Muscle of leg (tissue), 11 donors: ENCODE results near the gene INCENP. TPM values are rescaled to one million over a fixed set of nuclear protein-coding genes. Genes with fewer than 3 reads are reported as not detected.

ENCODE experiments used
- DNase-seq: peaks from one replicate; pipeline ENCODE4 v3.0.0; 2013
- H3K27ac ChIP-seq: one replicate; pipeline ENCODE4 v1.5.1; 2013; ENCODE audit warnings: mild to moderate bottlenecking, low read length, control low read depth
- H3K27me3 ChIP-seq: one replicate; pipeline ENCODE4 v1.6.1; 2013; ENCODE audit warnings: low read length; ENCODE audit not compliant: control insufficient read depth, insufficient read depth
- H3K36me3 ChIP-seq: one replicate; pipeline ENCODE4 v1.6.1; 2013; ENCODE audit warnings: low read length; ENCODE audit not compliant: control insufficient read depth, insufficient read depth
- H3K4me1 ChIP-seq: one replicate; pipeline ENCODE4 v1.6.1; 2013; ENCODE audit warnings: low read length; ENCODE audit not compliant: control insufficient read depth, insufficient read depth
- H3K4me3 ChIP-seq: one replicate; pipeline ENCODE4 v1.5.1; 2013; ENCODE audit warnings: low read length, control low read depth
- H3K9me3 ChIP-seq: replicated peaks from 2 replicates; pipeline ENCODE4 v1.6.1; 2013; ENCODE audit warnings: low read depth, low read length; ENCODE audit not compliant: control insufficient read depth
- WGBS: methylation state at CpG from one replicate; pipeline ENCODE4 v1.1.5; 2013; ENCODE audit warnings: missing lambda C conversion rate; ENCODE audit not compliant: insufficient coverage; 5-methylcytosine and 5-hydroxymethylcytosine counted together
- polyA plus RNA-seq, 8 donors: library from polyadenylated mRNA; unstranded; fragments of 120-200 nt; gene quantifications; one replicate each; pipeline versions ENCODE4 v1.2.1 to v1.2.3, GENCODE V29; 2013; ENCODE audit warnings: inconsistent platforms in 1 of 8, low replicate concordance in 1 of 8; ENCODE audit not compliant: insufficient read length in 8 of 8, insufficient read depth in 1 of 8
- total RNA-seq: library from RNA; stranded (reverse); fragments of 120-200 nt; gene quantifications from one replicate; pipeline ENCODE4 v1.2.4, GENCODE V29; 2013

The INCENP gene
- total and polyA plus RNA-seq, 9 donors: 11.9 to 27.5 (median 19.8) TPM

GRCh38 chr11:62131170-62131464 lies 7.3 kb downstream of the INCENP start:
- Histone ChIP-seq H3K9me3 (no peaks in the 10 kb centered on the region), H3K4me3 (no peak overlapping the region), H3K4me1 (no peaks in the 10 kb centered on the region), H3K27ac (no peak overlapping the region), H3K27me3 (no peaks in the 10 kb centered on the region), H3K36me3 (peaks cover 54% of the 10 kb centered on the region)
- WGBS: 91% methylated on average over 6 of the region's 6 CpGs
- no peak for DNase-seq

DNA sequence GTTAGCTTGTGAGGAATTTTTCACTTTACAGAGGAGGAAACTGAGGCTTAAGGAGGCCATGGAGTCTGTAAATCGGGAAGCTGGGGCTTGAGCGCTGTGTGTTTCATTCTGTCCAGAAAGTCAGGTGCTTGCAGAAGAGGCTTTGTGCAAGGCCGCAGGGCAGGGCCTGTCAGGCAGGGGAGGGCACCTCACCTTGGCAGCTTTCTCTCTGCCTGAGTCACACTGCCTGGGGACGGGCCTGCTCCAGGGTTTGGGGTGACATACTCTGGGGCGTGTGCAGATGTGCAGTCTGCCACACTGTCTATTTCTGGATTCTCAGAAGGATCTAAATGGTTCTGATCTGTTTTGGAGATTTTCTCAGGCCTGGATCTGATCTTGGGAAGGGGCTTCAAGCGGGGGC lies 8.4 kb downstream of the INCENP start:
- no peak overlapping the region for H3K4me3 ChIP-seq
- H3K9me3 ChIP-seq: no peaks in the 10 kb centered on the region
- H3K4me1 ChIP-seq: no peaks in the 10 kb centered on the region
- WGBS: 93% methylated on average over 4 of the region's 6 CpGs
- no peak overlapping the region for H3K27ac ChIP-seq
- DNase-seq: no peak
- peaks cover 55% of the 10 kb centered on the region for H3K36me3 ChIP-seq
- no peaks in the 10 kb centered on the region for H3K27me3 ChIP-seq

DNA sequence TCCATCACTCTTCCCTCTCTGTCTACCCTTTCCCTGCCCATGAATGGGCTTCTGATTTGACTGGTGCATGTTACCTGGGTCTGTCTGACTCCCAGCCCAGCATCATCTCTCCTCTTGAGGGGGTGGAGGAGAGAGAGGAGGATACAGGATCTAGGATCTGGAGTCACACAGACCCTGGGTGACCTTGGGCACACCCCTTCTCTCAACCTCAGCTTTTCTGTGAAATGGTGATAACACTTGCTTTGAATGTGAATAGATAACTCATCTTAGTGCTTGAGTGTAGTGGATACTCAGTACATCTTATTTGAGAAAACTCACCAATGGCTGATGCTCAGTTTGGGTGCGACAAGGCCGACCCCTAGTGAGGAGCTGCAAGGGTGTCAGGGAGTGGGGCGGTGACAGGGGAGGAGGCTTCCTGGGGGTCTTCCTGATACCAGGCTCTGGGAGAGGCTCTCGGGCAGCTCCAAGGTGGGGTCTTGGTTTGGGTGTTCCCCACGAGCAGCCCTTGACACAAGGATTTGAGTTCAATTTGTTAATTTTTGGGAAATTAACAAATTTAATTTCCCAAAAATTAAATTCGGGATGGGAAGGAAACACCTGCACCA lies 9.0 kb downstream of the INCENP start:
- Histone ChIP-seq H3K27ac (no peak overlapping the region), H3K9me3 (no peaks in the 10 kb centered on the region), H3K36me3 (peaks cover 61% of the 10 kb centered on the region), H3K4me3 (no peak overlapping the region), H3K4me1 (no peaks in the 10 kb centered on the region), H3K27me3 (no peaks in the 10 kb centered on the region)
- no peak for DNase-seq
- WGBS: 96% methylated on average over 3 of the region's 6 CpGs

DNA sequence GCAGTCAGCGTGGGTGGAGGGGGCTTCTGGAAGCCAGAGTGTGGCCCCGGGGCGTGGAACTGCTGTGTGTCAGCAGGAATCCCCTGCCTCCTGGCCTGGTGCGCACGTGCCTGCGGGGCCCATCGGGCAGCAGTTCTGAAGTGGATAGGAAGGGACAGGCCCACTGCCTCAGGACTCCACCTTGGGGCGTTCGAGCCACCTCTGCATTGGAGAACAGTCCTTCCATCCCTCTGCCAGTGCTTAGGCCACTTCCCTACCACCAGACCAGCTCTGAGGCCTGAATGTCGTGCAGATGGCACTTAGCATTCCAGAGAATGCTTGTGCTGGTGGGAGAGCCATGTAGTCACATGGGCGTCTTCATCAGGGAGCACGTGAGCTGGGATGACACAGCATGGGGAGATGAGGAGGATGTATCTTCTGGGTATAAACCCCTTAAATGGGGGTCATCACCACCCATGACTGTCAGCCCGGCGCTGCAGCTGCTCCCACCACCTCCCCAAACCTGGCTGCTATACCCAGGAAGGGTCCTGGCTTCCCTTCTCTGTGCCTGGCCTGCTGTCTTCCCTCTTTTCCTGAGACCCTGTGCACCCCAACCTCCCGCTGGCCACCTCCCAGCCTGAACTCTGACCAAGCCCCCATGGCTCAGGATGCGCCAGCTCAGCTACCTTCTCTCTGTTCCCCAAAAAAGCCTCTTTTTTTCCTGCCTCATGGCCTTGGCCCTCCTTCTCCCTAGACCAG lies 9.7 kb downstream of the INCENP start:
- Histone ChIP-seq H3K9me3 (no peaks in the 10 kb centered on the region), H3K27ac (no peak overlapping the region), H3K36me3 (peaks cover 63% of the 10 kb centered on the region), H3K4me1 (no peaks in the 10 kb centered on the region), H3K27me3 (no peaks in the 10 kb centered on the region), H3K4me3 (no peak overlapping the region)
- WGBS: 95% methylated on average over 11 of the region's 16 CpGs
- no peak for DNase-seq

GRCh38 chr11:62137276-62137861 lies 13.6 kb downstream of the INCENP start:
- H3K27ac ChIP-seq: no peak overlapping the region
- H3K4me1 ChIP-seq: no peaks in the 10 kb centered on the region
- DNase-seq: no peak
- H3K27me3 ChIP-seq: no peaks in the 10 kb centered on the region
- WGBS: 92% methylated on average over 5 of the region's 7 CpGs
- no peaks in the 10 kb centered on the region for H3K9me3 ChIP-seq
- no peak overlapping the region for H3K4me3 ChIP-seq
- peaks cover 71% of the 10 kb centered on the region for H3K36me3 ChIP-seq

- Histone ChIP-seq H3K36me3 (peaks cover 71% of the 10 kb centered on the region), H3K27me3 (no peaks in the 10 kb centered on the region), H3K9me3 (no peaks in the 10 kb centered on the region), H3K4me1 (peaks cover 5% of the 10 kb centered on the region), H3K27ac (no peak overlapping the region), H3K4me3 (no peak overlapping the region)
- no peak for DNase-seq
- 98% methylated on average over 7 of the region's 14 CpGs for WGBS
These were observed 14.2 kb downstream of the INCENP start for GRCh38 chr11:62137881-62138629.

DNA sequence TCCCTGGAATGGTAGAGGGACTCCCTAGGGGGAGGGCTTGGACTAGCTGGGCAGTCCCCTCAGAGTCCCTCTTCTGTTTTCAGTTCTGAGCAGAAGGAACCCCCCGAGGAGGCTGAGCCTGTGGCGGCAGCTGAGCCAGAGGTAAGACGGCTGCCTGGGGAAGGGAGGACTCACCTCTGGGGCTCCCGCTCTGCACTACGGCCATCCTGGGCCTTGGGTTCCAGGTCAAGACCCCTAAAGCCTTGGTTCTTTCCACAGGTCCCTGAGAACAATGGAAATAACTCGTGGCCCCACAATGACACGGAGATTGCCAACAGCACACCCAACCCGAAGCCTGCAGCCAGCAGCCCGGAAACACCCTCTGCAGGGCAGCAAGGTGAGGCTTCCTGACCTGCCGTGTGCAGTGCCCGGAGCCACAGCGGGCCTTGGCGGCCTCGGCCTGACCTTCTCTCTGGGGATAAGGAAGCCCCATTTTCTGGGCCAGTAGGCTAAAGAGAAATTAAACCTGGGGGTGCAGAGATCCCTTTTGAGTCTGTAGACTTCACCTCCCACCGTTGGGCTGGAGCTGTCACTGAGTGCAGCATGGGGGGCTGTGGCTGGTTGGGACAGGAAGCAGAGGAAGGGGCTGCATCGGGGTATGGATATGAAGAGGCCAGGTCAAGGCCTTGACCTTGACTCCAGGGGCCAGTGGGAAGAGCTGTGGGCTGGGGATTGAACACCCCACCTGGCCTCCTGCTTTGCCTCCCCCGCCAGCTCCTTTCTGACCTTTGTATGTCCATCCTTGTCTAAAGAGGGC lies 15.0 kb downstream of the INCENP start:
- H3K9me3 ChIP-seq: no peaks in the 10 kb centered on the region
- peaks cover 71% of the 10 kb centered on the region for H3K36me3 ChIP-seq
- WGBS: 94% methylated on average over 13 of the region's 17 CpGs
- H3K4me1 ChIP-seq: peaks cover 13% of the 10 kb centered on the region
- H3K4me3 ChIP-seq: no peak overlapping the region
- H3K27ac ChIP-seq: no peak overlapping the region
- DNase-seq: no peak
- H3K27me3 ChIP-seq: no peaks in the 10 kb centered on the region

DNA sequence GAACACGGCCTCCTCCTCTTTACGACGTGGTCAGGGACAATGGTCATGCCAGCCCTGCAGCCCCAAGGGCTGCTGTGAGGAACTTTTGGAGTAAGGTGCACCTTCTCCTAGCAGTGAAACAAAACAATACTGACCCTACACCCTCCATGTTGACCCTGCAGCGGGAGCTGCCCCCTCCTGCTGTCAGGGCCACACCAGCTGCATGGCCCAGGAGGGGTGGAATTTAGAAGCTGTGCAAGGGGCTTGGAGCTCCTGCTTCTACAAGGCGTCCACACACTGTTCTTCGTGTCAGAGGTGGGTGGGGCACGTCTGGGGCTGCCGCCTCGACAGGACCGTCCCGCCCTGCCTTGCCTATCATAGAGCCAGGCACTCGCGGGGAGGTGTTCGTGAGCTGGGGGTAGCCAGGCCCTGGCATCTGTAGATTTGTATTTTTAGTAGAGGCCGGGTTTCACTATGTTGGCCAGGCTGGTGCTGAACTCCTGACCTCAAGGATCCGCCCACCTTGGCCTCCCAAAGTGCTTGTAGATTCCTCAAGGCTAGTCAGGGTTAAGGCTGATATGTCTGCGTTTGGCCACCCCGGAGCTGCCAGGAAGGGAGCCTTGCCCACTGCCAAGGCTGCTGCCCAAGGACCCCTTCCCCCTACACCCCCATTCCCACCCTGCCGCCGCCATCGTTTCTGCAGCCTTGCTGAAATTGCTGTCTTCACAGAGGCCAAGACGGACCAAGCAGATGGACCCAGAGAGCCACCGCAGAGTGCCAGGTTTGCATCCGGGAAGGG lies 15.9 kb downstream of the INCENP start:
- H3K27me3 ChIP-seq: no peaks in the 10 kb centered on the region
- no peaks in the 10 kb centered on the region for H3K9me3 ChIP-seq
- WGBS: 92% methylated on average over 12 of the region's 24 CpGs
- H3K27ac ChIP-seq: no peak overlapping the region
- H3K4me3 ChIP-seq: no peak overlapping the region
- H3K4me1 ChIP-seq: peaks cover 13% of the 10 kb centered on the region
- H3K36me3 ChIP-seq: peaks cover 72% of the 10 kb centered on the region
- DNase-seq: no peak

- Histone ChIP-seq H3K27me3 (no peaks in the 10 kb centered on the region), H3K36me3 (peaks cover 80% of the 10 kb centered on the region), H3K4me3 (no peak overlapping the region), H3K27ac (no peak overlapping the region), H3K9me3 (no peaks in the 10 kb centered on the region), H3K4me1 (peaks cover 13% of the 10 kb centered on the region)
- DNase-seq: no peak
- 97% methylated on average over 15 of the region's 24 CpGs for WGBS
These were observed 16.7 kb downstream of the INCENP start for GRCh38 chr11:62140304-62141110.
